Ovary (tissue), 3 donors: ENCODE measurements around the gene RND2.

ENCODE experiments used
- EP300 ChIP-seq: sonication (generic); formaldehyde crosslinking; IDR thresholded peaks from one replicate; pipeline ENCODE4 v1.6.1; 2017; ENCODE audit warnings: antibody characterized with exemption
- POLR2A ChIP-seq: fragments of 450-650 bp; IDR thresholded peaks from one replicate; pipeline ENCODE4 v1.6.1; 2017; ENCODE audit warnings: antibody characterized with exemption, mild to moderate bottlenecking, moderate library complexity
- TF ChIP-seq, protein P1 (sequence below), 3 donors: fragments of 450-650 bp in 2 of 3; fragments of 200-600 bp in 1 of 3; IDR thresholded peaks; one replicate each; pipeline versions ENCODE4 v1.5.1 to v1.8.0; 2016 to 2022; ENCODE audit warnings: antibody characterized with exemption in 3 of 3, mild to moderate bottlenecking in 1 of 3
- donor health status: DM: no; HTN: no; CAD: no.

DNA sequence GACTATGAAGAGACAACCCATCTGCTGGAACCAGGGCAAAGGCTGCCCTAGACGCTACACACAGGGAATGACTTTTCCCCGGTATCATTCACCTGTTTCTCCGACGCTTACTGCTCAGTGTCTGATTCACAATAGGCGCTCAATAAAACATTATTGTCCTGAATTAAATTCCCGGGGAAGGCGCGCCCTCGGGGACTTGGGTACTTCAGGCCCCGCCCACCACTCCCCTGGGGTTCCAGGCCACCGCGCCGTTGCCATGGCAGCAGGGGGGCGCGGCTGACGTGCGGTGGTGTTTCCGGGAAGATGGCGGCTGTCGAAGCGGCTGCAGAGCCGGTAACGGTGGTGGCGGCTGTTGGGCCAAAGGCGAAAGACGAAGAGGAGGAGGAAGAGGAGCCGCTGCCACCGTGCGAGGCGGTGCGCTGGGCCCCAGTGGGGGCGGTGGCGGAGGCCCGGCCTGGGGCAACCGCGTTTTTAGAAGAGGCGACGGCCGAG is 44.7 kb upstream of the RND2 start, which contains the start of gene RUNDC1:
- TF ChIP-seq, protein P1, sequence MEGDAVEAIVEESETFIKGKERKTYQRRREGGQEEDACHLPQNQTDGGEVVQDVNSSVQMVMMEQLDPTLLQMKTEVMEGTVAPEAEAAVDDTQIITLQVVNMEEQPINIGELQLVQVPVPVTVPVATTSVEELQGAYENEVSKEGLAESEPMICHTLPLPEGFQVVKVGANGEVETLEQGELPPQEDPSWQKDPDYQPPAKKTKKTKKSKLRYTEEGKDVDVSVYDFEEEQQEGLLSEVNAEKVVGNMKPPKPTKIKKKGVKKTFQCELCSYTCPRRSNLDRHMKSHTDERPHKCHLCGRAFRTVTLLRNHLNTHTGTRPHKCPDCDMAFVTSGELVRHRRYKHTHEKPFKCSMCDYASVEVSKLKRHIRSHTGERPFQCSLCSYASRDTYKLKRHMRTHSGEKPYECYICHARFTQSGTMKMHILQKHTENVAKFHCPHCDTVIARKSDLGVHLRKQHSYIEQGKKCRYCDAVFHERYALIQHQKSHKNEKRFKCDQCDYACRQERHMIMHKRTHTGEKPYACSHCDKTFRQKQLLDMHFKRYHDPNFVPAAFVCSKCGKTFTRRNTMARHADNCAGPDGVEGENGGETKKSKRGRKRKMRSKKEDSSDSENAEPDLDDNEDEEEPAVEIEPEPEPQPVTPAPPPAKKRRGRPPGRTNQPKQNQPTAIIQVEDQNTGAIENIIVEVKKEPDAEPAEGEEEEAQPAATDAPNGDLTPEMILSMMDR (IDR thresholded peaks at IDR 0.05), result no peak
- TF ChIP-seq POLR2A (no peak), EP300 (no peak)
